ENCODE results near the gene SYT9.

DNA sequence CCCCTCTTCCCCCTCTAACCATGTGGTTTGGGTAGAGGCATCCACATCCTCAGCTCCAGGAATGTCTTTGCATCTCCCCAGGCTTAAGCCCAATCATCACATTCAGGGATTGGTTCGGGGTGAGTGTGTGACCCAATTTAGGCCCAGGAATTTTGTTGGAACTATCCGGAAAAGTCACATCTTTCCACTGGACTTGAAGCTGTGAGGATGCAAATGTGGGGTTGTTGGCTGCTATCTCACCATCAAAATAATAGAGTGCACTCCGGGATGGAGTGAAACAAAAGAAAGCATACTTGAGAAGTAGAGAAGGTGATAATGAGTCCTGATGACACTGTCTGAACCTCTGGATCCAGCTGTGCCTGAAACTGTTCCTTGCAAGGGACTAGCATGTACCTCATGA is 199.8 kb downstream of the SYT9 start:
- TF ChIP-seq GATA3 (IDR thresholded peaks at IDR 0.05; ENCODE audit: low read depth, low read length): no peak
- TF ChIP-seq GATA2 (IDR thresholded peaks at IDR 0.05; ENCODE audit: low read depth, low read length): no peak
